Measurements from ENCODE around the gene PALM2AKAP2.

Gene PALM2AKAP2

DNA sequence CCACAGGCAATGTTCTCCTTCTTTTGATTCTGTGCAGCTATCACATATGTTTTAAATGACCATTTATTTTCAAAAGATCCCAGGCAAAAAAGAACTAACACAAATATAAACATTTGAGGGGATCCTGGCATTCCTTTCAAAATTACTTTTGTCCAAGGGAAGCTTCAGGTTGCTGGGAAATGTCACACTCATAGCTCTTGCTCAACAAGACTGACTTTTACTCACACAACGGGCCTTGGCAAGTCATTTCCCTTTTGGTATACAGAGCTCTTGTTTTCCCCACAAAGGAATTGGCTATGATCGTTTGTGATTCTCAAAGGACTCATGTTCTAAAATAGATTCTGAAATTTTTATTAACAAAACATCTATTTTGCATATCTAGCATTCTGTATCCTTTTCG lies 4.5 kb upstream of the PALM2AKAP2 start:
- H3K4me1 Mint-ChIP-seq, result peaks cover 29% of the 10 kb centered on the region
- H3K36me3 Mint-ChIP-seq (ENCODE audit: low read depth), result no peaks in the 10 kb centered on the region
- no peak for TF ChIP-seq CTCF (IDR thresholded peaks at IDR 0.05; ENCODE audit: unreplicated experiment in 3 of 3)
- H3K4me3 Mint-ChIP-seq, result no peak overlapping the region
- H3K27ac Mint-ChIP-seq, result peak overlapping the region in 1 of 3 experiments; percentile 3
- peaks cover 2% of the 10 kb centered on the region for H3K27me3 Mint-ChIP-seq (ENCODE audit: low read depth)
- H3K9me3 Mint-ChIP-seq, result no peaks in the 10 kb centered on the region

DNA sequence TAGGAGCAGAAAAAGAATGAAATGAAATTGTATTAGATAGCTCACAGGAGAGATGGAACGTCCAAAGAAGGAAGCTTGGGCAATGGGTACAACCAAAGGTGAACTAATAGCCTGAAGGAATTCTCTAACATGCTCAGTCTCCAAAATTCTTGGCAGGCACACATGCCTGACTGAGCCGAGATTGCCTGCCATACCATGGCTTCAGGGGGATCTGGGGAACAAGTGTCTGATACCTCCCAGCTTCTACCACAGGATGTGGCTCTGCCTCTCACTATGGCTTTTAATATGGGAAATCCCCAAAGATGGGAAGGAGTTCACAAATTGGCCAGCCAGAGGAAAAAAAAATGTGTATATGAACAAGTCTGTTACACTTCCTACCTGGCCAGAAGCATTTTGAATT lies 3.6 kb upstream of the PALM2AKAP2 start:
- H3K36me3 Mint-ChIP-seq (ENCODE audit: low read depth), result no peaks in the 10 kb centered on the region
- H3K4me1 Mint-ChIP-seq, result peaks cover 21% of the 10 kb centered on the region
- TF ChIP-seq CTCF (IDR thresholded peaks at IDR 0.05; ENCODE audit: unreplicated experiment in 3 of 3), result no peak
- H3K27ac Mint-ChIP-seq, result no peak overlapping the region
- no peaks in the 10 kb centered on the region for H3K9me3 Mint-ChIP-seq
- no peak overlapping the region for H3K4me3 Mint-ChIP-seq
- H3K27me3 Mint-ChIP-seq (ENCODE audit: low read depth), result peaks cover 7% of the 10 kb centered on the region

- H3K27ac Mint-ChIP-seq, result peak overlapping the region; percentile 45 to 72 (median 66)
- H3K27me3 Mint-ChIP-seq (ENCODE audit: low read depth), result peaks cover 7% of the 10 kb centered on the region
- H3K36me3 Mint-ChIP-seq (ENCODE audit: low read depth), result no peaks in the 10 kb centered on the region
- TF ChIP-seq CTCF (IDR thresholded peaks at IDR 0.05; ENCODE audit: unreplicated experiment in 3 of 3), result no peak
- H3K4me3 Mint-ChIP-seq, result peak overlapping the region; percentile 86 to 96 (median 88)
- H3K9me3 Mint-ChIP-seq, result no peaks in the 10 kb centered on the region
- peaks cover 20% of the 10 kb centered on the region for H3K4me1 Mint-ChIP-seq
Measured at GRCh38 chr9:109780453-109781033, 545 bp downstream of the PALM2AKAP2 start.

- TF ChIP-seq CTCF (IDR thresholded peaks at IDR 0.05; ENCODE audit: unreplicated experiment in 3 of 3), result no peak
- Mint-ChIP-seq H3K9me3 (no peaks in the 10 kb centered on the region), H3K4me3 (peak overlapping the region; percentile 86 to 96 (median 88)), H3K4me1 (peaks cover 24% of the 10 kb centered on the region), H3K36me3 (ENCODE audit: low read depth) (no peaks in the 10 kb centered on the region), H3K27ac (peak overlapping the region in 2 of 3 experiments; percentile 45 to 72), H3K27me3 (ENCODE audit: low read depth) (peaks cover 11% of the 10 kb centered on the region)
Measured at GRCh38 chr9:109781086-109781485, 1.1 kb downstream of the PALM2AKAP2 start.

GRCh38 chr9:109781541-109782197 lies 1.7 kb downstream of the PALM2AKAP2 start:
- H3K9me3 Mint-ChIP-seq, result no peaks in the 10 kb centered on the region
- H3K27me3 Mint-ChIP-seq (ENCODE audit: low read depth), result peaks cover 11% of the 10 kb centered on the region
- TF ChIP-seq CTCF (IDR thresholded peaks at IDR 0.05; ENCODE audit: unreplicated experiment in 3 of 3), result no peak
- H3K4me3 Mint-ChIP-seq, result peak overlapping the region; percentile 86 to 96 (median 88)
- H3K4me1 Mint-ChIP-seq, result peaks cover 27% of the 10 kb centered on the region
- peak overlapping the region; percentile 24 to 41 (median 40) for H3K27ac Mint-ChIP-seq
- no peaks in the 10 kb centered on the region for H3K36me3 Mint-ChIP-seq (ENCODE audit: low read depth)

GRCh38 chr9:109787735-109788134 lies 7.7 kb downstream of the PALM2AKAP2 start:
- Mint-ChIP-seq H3K4me3 (no peak overlapping the region), H3K36me3 (ENCODE audit: low read depth) (no peaks in the 10 kb centered on the region), H3K27ac (peak overlapping the region in 1 of 3 experiments; percentile 22), H3K4me1 (peaks cover 79% of the 10 kb centered on the region), H3K9me3 (no peaks in the 10 kb centered on the region), H3K27me3 (ENCODE audit: low read depth) (peaks cover 4% of the 10 kb centered on the region)
- TF ChIP-seq CTCF (IDR thresholded peaks at IDR 0.05; ENCODE audit: unreplicated experiment in 3 of 3), result no peak

All from nephron (organoid).